Loucy (cell line): ENCODE results near the gene SLC38A1.

Experiments used
- H2AFZ ChIP-seq: fragments of 200-600 bp; sonication (generic); 2 replicates; pipeline ENCODE4 v1.6.0; 2016; ENCODE audit warnings: antibody characterized with exemption, mild to moderate bottlenecking, low read length, moderate library complexity
- H3F3A ChIP-seq: fragments of 200-600 bp; 2 replicates; pipeline ENCODE4 v1.6.0; 2016; ENCODE audit warnings: antibody characterized with exemption, low read depth, mild to moderate bottlenecking
- H3K27me3 ChIP-seq: fragments of 200-600 bp; sonication (generic); 2 replicates; pipeline ENCODE4 v1.6.1; 2014; ENCODE audit warnings: low read length, mild to moderate bottlenecking; ENCODE audit not compliant: insufficient read depth, poor library complexity, severe bottlenecking
- H3K36me3 ChIP-seq: fragments of 200-600 bp; sonication (generic); 2 replicates; pipeline ENCODE4 v1.6.1; 2016; ENCODE audit warnings: low read length; ENCODE audit not compliant: insufficient read depth
- H3K4me1 ChIP-seq: fragments of 200-600 bp; sonication (generic); 2 replicates; pipeline ENCODE4 v1.5.1; 2014; ENCODE audit warnings: low read length, mild to moderate bottlenecking; ENCODE audit not compliant: insufficient read depth, poor library complexity, severe bottlenecking
- H3K4me2 ChIP-seq: fragments of 200-600 bp; sonication (generic); 2 replicates; pipeline ENCODE4 v1.6.0; 2014; ENCODE audit warnings: antibody characterized with exemption, low read length, low read depth, mild to moderate bottlenecking; ENCODE audit not compliant: poor library complexity, severe bottlenecking
- H3K4me3 ChIP-seq: fragments of 200-600 bp; sonication (generic); 2 replicates; pipeline ENCODE4 v1.5.1; 2014; ENCODE audit warnings: low read length, mild to moderate bottlenecking, mixed read lengths; ENCODE audit not compliant: poor library complexity, severe bottlenecking
- H3K79me2 ChIP-seq: fragments of 200-600 bp; sonication (generic); 2 replicates; pipeline ENCODE4 v1.6.1; 2014; ENCODE audit warnings: low read length; ENCODE audit not compliant: insufficient read depth
- H3K9ac ChIP-seq: fragments of 200-600 bp; sonication (generic); 2 replicates; pipeline ENCODE4 v1.6.0; 2014; ENCODE audit warnings: mild to moderate bottlenecking, low read depth, low read length, moderate library complexity; ENCODE audit not compliant: poor library complexity, severe bottlenecking
- H3K9me2 ChIP-seq: fragments of 200-600 bp; sonication (generic); replicated peaks from 2 replicates; pipeline ENCODE4 v1.6.1; 2016; ENCODE audit warnings: low read depth, low read length, mixed read lengths
- H3K9me3 ChIP-seq: fragments of 200-600 bp; sonication (generic); 2 replicates; pipeline ENCODE4 v1.6.1; 2014; ENCODE audit warnings: mild to moderate bottlenecking, antibody characterized with exemption, low read length, low read depth; ENCODE audit not compliant: insufficient read depth
- H4K20me1 ChIP-seq: fragments of 200-600 bp; sonication (generic); 2 replicates; pipeline ENCODE4 v1.6.0; 2014; ENCODE audit warnings: antibody characterized with exemption, low read length, mild to moderate bottlenecking; ENCODE audit not compliant: insufficient read depth, poor library complexity, severe bottlenecking
- EZH2phosphoT487 ChIP-seq: fragments of 200-600 bp; IDR thresholded peaks from 2 replicates; pipeline ENCODE4 v1.6.1; 2018; ENCODE audit warnings: antibody characterized with exemption, mild to moderate bottlenecking, moderate library complexity, borderline replicate concordance
- TF ChIP-seq, protein P1 (sequence below): fragments of 200-600 bp; sonication (generic); conservative IDR thresholded peaks from 2 replicates; pipeline ENCODE4 v1.5.1; 2014; ENCODE audit warnings: mild to moderate bottlenecking, antibody characterized with exemption, low read length

Gene SLC38A1

DNA sequence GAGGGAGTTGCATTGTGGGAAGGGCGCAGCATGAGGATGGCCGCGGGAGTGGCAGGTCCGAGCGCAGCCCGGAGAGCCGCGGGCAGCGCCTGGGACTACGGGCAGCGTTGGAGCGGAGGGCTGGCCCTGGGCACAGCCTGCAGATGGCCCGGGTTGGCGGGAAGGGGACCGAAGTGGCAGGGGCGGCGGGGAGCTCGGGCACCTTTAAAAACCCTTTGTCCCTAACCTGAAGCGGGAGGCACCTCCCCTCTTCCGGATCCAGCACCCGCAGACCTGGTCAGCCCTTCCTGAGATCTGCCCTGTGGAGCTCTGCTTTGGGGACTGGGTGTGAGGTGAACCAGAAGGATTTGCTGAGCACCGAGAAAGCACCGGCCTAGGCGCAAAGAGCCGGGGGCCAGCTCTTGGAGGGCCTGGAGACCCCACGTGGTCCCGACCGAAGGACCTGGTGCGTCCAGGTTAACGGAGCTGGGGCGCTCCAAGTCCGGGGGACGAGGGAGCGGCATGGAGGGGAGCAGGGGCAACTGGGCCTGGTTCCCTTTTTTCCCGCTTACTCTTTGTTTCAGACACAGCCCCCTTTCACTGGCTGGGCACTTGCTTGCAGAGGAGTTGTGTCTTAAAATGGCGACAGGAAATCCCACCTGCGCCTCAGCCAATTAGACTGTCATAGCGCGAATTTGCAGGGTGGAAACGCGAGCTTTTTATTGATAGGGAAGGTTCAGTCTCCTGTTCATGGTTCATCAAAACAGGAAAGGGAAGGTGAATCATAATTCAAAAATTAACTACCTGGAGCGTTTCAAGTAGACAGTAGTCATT lies 792 bp upstream of the SLC38A1 start:
- Histone ChIP-seq H3F3A (no peaks in the 10 kb centered on the region), H2AFZ (peak overlapping the region; percentile 89), H3K9me3 (no peaks in the 10 kb centered on the region), H3K4me1 (peaks cover 31% of the 10 kb centered on the region), H4K20me1 (peaks cover 22% of the 10 kb centered on the region), H3K4me3 (peak overlapping the region; percentile 89), H3K9me2 (no peaks in the 10 kb centered on the region), H3K9ac (peak overlapping the region; percentile 91), H3K27me3 (peaks cover 10% of the 10 kb centered on the region), H3K79me2 (peaks cover 62% of the 10 kb centered on the region), H3K36me3 (no peaks in the 10 kb centered on the region), H3K4me2 (peak overlapping the region; percentile 98)
- no peak for TF ChIP-seq EZH2phosphoT487
- TF ChIP-seq, protein P1, sequence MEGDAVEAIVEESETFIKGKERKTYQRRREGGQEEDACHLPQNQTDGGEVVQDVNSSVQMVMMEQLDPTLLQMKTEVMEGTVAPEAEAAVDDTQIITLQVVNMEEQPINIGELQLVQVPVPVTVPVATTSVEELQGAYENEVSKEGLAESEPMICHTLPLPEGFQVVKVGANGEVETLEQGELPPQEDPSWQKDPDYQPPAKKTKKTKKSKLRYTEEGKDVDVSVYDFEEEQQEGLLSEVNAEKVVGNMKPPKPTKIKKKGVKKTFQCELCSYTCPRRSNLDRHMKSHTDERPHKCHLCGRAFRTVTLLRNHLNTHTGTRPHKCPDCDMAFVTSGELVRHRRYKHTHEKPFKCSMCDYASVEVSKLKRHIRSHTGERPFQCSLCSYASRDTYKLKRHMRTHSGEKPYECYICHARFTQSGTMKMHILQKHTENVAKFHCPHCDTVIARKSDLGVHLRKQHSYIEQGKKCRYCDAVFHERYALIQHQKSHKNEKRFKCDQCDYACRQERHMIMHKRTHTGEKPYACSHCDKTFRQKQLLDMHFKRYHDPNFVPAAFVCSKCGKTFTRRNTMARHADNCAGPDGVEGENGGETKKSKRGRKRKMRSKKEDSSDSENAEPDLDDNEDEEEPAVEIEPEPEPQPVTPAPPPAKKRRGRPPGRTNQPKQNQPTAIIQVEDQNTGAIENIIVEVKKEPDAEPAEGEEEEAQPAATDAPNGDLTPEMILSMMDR, result no peak

DNA sequence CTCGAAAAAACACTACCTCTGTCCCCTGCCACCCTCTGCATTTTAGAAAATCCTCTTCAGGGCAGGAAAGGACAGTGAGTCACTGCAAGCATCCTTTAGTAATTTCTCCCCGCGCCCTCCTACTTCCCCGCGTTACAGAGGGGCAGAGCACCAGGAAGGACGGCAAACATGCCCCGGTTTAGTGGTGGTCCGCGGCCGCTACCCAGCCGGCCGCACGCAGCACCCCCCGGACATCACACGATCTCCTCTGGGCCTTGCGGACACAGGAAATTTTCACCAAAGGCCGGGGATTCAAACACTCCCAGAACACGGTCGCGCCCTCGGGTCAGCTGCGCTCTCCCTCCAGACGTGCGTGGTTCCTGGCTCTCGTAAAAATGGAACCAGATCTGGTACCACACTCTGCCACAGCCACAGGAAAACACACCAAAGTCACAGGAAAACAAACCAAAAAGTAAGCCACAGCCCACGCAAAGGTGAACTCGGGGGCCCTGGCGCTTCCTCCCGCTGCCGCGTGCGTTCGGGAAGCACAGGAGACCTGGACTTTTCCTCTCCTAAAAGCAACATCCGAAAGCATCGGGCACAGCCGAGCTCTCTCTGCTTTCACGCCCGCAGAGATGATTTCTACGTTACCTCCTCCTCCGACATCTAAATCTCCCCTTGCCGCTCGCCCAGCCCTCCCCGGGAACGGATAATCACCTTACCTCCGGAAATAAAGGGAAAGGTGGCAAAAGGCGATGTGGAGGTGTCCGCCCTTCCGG lies 839 bp downstream of the SLC38A1 start:
- TF ChIP-seq EZH2phosphoT487, result no peak
- TF ChIP-seq, protein P1, result no peak
- Histone ChIP-seq H3K4me3 (peak overlapping the region; percentile 89), H3K27me3 (peaks cover 10% of the 10 kb centered on the region), H3K4me1 (peaks cover 47% of the 10 kb centered on the region), H2AFZ (peak overlapping the region; percentile 89), H4K20me1 (peaks cover 38% of the 10 kb centered on the region), H3K9me3 (no peaks in the 10 kb centered on the region), H3K36me3 (no peaks in the 10 kb centered on the region), H3K9me2 (no peaks in the 10 kb centered on the region), H3K4me2 (peak overlapping the region; percentile 98), H3K9ac (peak overlapping the region; percentile 91), H3K79me2 (peaks cover 77% of the 10 kb centered on the region), H3F3A (no peaks in the 10 kb centered on the region)

DNA sequence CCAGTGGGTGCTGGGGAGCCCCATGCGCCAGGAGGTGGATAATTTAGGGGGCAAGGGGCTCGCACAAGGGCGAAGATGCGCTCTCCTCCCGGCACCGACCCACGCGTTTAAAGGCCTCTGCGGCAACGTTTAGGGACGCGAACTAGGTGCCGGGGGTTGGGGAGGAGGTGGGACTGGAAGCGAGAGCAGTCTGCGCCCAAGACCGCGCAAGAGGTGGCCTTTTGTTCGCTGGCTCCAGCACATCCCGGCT lies 1.3 kb downstream of the SLC38A1 start:
- peaks cover 10% of the 10 kb centered on the region for H3K27me3 ChIP-seq
- peaks cover 82% of the 10 kb centered on the region for H3K79me2 ChIP-seq
- H3K4me3 ChIP-seq, result peak overlapping the region; percentile 89
- no peaks in the 10 kb centered on the region for H3K9me2 ChIP-seq
- peaks cover 52% of the 10 kb centered on the region for H3K4me1 ChIP-seq
- peak overlapping the region; percentile 89; the same call in 1 of the 2 replicates for H2AFZ ChIP-seq
- H3K9me3 ChIP-seq, result no peaks in the 10 kb centered on the region
- H3F3A ChIP-seq, result no peaks in the 10 kb centered on the region
- peak overlapping the region; percentile 98 for H3K4me2 ChIP-seq
- H3K36me3 ChIP-seq, result no peaks in the 10 kb centered on the region
- TF ChIP-seq, protein P1, result no peak
- TF ChIP-seq EZH2phosphoT487, result no peak
- peak overlapping the region; percentile 91 for H3K9ac ChIP-seq
- H4K20me1 ChIP-seq, result peaks cover 43% of the 10 kb centered on the region
